K562 (cell line): Measurements from ENCODE around the gene FRMPD2. TPM values are rescaled to one million over a fixed set of nuclear protein-coding genes. Genes with fewer than 3 reads are reported as not detected.

Experiments used
- ATAC-seq: fragments of 200-7000 bp; cut with Tn5 transposase; 3 replicates; pipeline ENCODE4 v1.9.1; 2020; ENCODE audit warnings: moderate library complexity
- BruUV-seq: library from RNA; stranded (reverse); fragments of 400-500 nt; replicated peaks from 2 replicates; lab custom pipeline; 2021; lab: Mats Ljungman, UMichigan
- CTCF ChIA-PET: fragments of 300-600 bp; formaldehyde crosslinking; extraction: SDS; loops from one replicate; lab custom pipeline; 2021; ENCODE audit warnings: low intra/inter-chr PET ratio; lab: Yijun Ruan, JAX
- POLR2A ChIA-PET: fragments of 300-600, 350-650 bp; sonication (Branson Sonifier 250); formaldehyde crosslinking; extraction: SDS; loops from one replicate; lab custom pipeline; 2021; ENCODE audit warnings: antibody characterized with exemption, inconsistent platforms; lab: Yijun Ruan, JAX
- DNase-seq, 4 experiments: peaks; one replicate each; pipeline versions ENCODE4 v3.0.0 to v3.0.0-alpha.2; 2011 to 2018; ENCODE audit warnings: low spot score in 3 of 4, mixed read lengths in 3 of 4; ENCODE audit errors: extremely low read depth in 1 of 4
- FAIRE-seq: peaks from 2 replicates; lab custom pipeline; 2011; peaks lifted over from hg19 to GRCh38; lab: Jason Lieb, UNC
- H2AFZ ChIP-seq: 2 replicates; pipeline ENCODE4 v1.6.0; 2011; ENCODE audit warnings: low read depth, low read length, control low read depth, inconsistent platforms
- H3K27ac ChIP-seq: fragments of 200-600 bp; 3 replicates; pipeline ENCODE4 v1.8.0; 2011; ENCODE audit warnings: low read depth, mild to moderate bottlenecking, control low read depth, inconsistent platforms, low read length, moderate library complexity, mixed read lengths; ENCODE audit errors: extremely low read depth
- H3K27me3 ChIP-seq, 2 experiments: fragments of 300-600 bp in 1 of 2; 2 replicates in 1 of 2; 3 replicates in 1 of 2; pipeline versions ENCODE4 v1.6.0 to v1.8.0; 2011; ENCODE audit warnings: inconsistent platforms in 2 of 2, low read length in 2 of 2, mild to moderate bottlenecking in 1 of 2, mixed read lengths in 1 of 2, moderate library complexity in 1 of 2; ENCODE audit not compliant: control insufficient read depth in 2 of 2, insufficient read depth in 2 of 2
- H3K36me3 ChIP-seq: fragments of 300-600 bp; 3 replicates; pipeline ENCODE4 v1.8.0; 2011; ENCODE audit warnings: mild to moderate bottlenecking, low read length, inconsistent platforms; ENCODE audit not compliant: control insufficient read depth, insufficient read depth
- H3K4me1 ChIP-seq, 2 experiments: fragments of 200-600 bp in 1 of 2; replicated peaks in 1 of 2; 2 replicates in 1 of 2; 3 replicates in 1 of 2; pipeline versions ENCODE4 v1.5.1 to v1.8.0; 2011; ENCODE audit warnings: inconsistent platforms in 2 of 2, low read length in 2 of 2, mild to moderate bottlenecking in 1 of 2, mixed read lengths in 1 of 2, moderate library complexity in 1 of 2; ENCODE audit not compliant: control insufficient read depth in 2 of 2, insufficient read depth in 2 of 2
- H3K4me2 ChIP-seq: 2 replicates; pipeline ENCODE4 v1.6.1; 2011; ENCODE audit warnings: low read length, control low read depth, inconsistent platforms, mixed read lengths; ENCODE audit not compliant: insufficient read depth
- H3K4me3 ChIP-seq: fragments of 200-600 bp; sonication (generic), shearing (Covaris generic); 2 replicates; pipeline ENCODE4 v1.5.1; 2016; ENCODE audit warnings: control low read depth, inconsistent platforms
- H3K79me2 ChIP-seq: fragments of 200-600 bp; 3 replicates; pipeline ENCODE4 v1.8.0; 2011; ENCODE audit warnings: low read length, inconsistent platforms; ENCODE audit not compliant: control insufficient read depth, insufficient read depth
- H3K9ac ChIP-seq, 2 experiments: 2 replicates each; pipeline versions ENCODE4 v1.6.0 to v1.6.1; 2011; ENCODE audit warnings: low read depth in 2 of 2, low read length in 2 of 2, control low read depth in 1 of 2, inconsistent platforms in 1 of 2, mild to moderate bottlenecking in 1 of 2, mixed read lengths in 1 of 2; ENCODE audit not compliant: insufficient read depth in 1 of 2
- H3K9me1 ChIP-seq: one replicate; pipeline ENCODE4 v1.6.0; 2011; ENCODE audit warnings: inconsistent platforms, mild to moderate bottlenecking, low read length, moderate library complexity; ENCODE audit not compliant: control insufficient read depth, insufficient read depth
- H3K9me3 ChIP-seq: replicated peaks from 2 replicates; pipeline ENCODE4 v1.5.1; 2011; ENCODE audit warnings: low read depth, low read length, inconsistent platforms; ENCODE audit not compliant: control insufficient read depth, insufficient read depth
- H4K20me1 ChIP-seq: replicated peaks from 2 replicates; pipeline ENCODE4 v1.6.1; 2011; ENCODE audit warnings: low read length, inconsistent platforms, mixed read lengths; ENCODE audit not compliant: control insufficient read depth, insufficient read depth
- CAMTA2 ChIP-seq: fragments of 250-450 bp; sonication (Bioruptor Pico); conservative IDR thresholded peaks from 2 replicates; pipeline ENCODE4 v1.5.1; 2022
- CREB1 ChIP-seq, 2 experiments: sonication (generic) in 1 of 2; formaldehyde crosslinking in 1 of 2; IDR thresholded peaks; 2 replicates each; pipeline versions ENCODE4 v1.6.1 to v1.8.0; 2012 to 2022; ENCODE audit warnings: inconsistent platforms in 1 of 2, mild to moderate bottlenecking in 1 of 2, missing genetic modification reagents in 1 of 2, moderate library complexity in 1 of 2
- DPF2 ChIP-seq: fragments of 450-650 bp; IDR thresholded peaks from 2 replicates; pipeline ENCODE4 v1.6.1; 2016
- ESRRB ChIP-seq: fragments of 250-450 bp; sonication (Bioruptor Pico); IDR thresholded peaks from 2 replicates; pipeline ENCODE4 v1.5.0; 2020; ENCODE audit warnings: mild to moderate bottlenecking, moderate library complexity, borderline replicate concordance
- ETV6 ChIP-seq, 3 experiments: fragments of 150-350 bp in 1 of 3; sonication (generic) in 1 of 3; formaldehyde crosslinking in 1 of 3; IDR thresholded peaks; 2 replicates each; pipeline versions ENCODE4 v1.6.1 to v1.8.0; 2014 to 2022; ENCODE audit warnings: borderline replicate concordance in 2 of 3, low read depth in 2 of 3, antibody characterized with exemption in 1 of 3, low read length in 1 of 3, mild to moderate bottlenecking in 1 of 3, missing genetic modification reagents in 1 of 3
- SIN3B ChIP-seq: fragments of 450-650 bp; IDR thresholded peaks from 2 replicates; pipeline ENCODE4 v1.6.1; 2017; ENCODE audit warnings: low read depth, mild to moderate bottlenecking, moderate library complexity
- ZFPM2 ChIP-seq: fragments of 250-450 bp; sonication (Bioruptor Pico); IDR thresholded peaks from 2 replicates; pipeline ENCODE4 v1.5.1; 2022; ENCODE audit warnings: mild to moderate bottlenecking
- ZNF134 ChIP-seq: fragments of 250-450 bp; sonication (Bioruptor Pico); conservative IDR thresholded peaks from 2 replicates; pipeline ENCODE4 v1.4.0; 2020
- ZNF140 ChIP-seq: fragments of 250-450 bp; sonication (Bioruptor Pico); IDR thresholded peaks from 2 replicates; pipeline ENCODE4 v1.8.0; 2021; ENCODE audit warnings: moderate library complexity, mild to moderate bottlenecking, inconsistent platforms
- ZNF408 ChIP-seq: fragments of 250-450 bp; sonication (Bioruptor Pico); IDR thresholded peaks from 2 replicates; pipeline ENCODE4 v1.4.0; 2020; ENCODE audit warnings: low read depth, mild to moderate bottlenecking, moderate library complexity
- WGBS: fragments of 100-300 bp; shearing (Covaris generic); methylation state at CpG from one replicate; pipeline ENCODE4 v1.1.6; 2016; ENCODE audit warnings: low coverage, mixed read lengths; ENCODE audit not compliant: insufficient coverage; ENCODE audit errors: missing lambda C conversion rate; 5-methylcytosine and 5-hydroxymethylcytosine counted together
- in situ Hi-C: fragments of 300-500 bp; cut with MboI; formaldehyde crosslinking; loops from 4 replicates; pipeline ENCODE4 v1.15.0; 2018; ENCODE audit warnings: inconsistent platforms, mixed read lengths
- intact Hi-C: fragments of 100-400 bp; cut with micrococcal nuclease; formaldehyde crosslinking; loops from 2 replicates; pipeline ENCODE4 v1.14.2; 2022
- polyA plus RNA-seq, 8 experiments: library from polyadenylated mRNA; depleted of rRNA in 4 of 8; stranded (reverse) in 5 of 8; unstranded in 3 of 8; fragments of >200 nt; fragmentation: Nextera tagmentation in 2 of 8; fragmentation: Illumina TruSeq in 1 of 8; extraction: Ambion mirVana in 2 of 8; extraction: Trizol in 1 of 8; gene quantifications; 2 replicates each; pipeline versions ENCODE4 v1.2.1 to v1.2.3, GENCODE V29; 2011 to 2014; ENCODE audit warnings: inconsistent platforms in 1 of 8, missing spikeins in 1 of 8
- total RNA-seq, 7 experiments: library from RNA; depleted of rRNA in 6 of 7; stranded (reverse); fragments of >200 nt in 6 of 7; fragmentation: Illumina TruSeq in 2 of 7; extraction: Trizol in 2 of 7; gene quantifications; 2 replicates each; pipeline versions ENCODE4 v1.2.1 to v1.2.3, GENCODE V29; 2011 to 2021; ENCODE audit warnings: low replicate concordance in 1 of 7
- TF ChIP-seq, protein P1 (sequence below): sonication (generic); formaldehyde crosslinking; IDR thresholded peaks from 2 replicates; pipeline ENCODE4 v1.8.0; 2022; ENCODE audit warnings: missing genetic modification reagents, mild to moderate bottlenecking, borderline replicate concordance
- TF ChIP-seq, protein P2 (sequence below), 3 experiments: fragments of 200-800 bp in 1 of 3; fragments of 250-450 bp in 1 of 3; fragments of 450-650 bp in 1 of 3; sonication (Bioruptor Pico) in 1 of 3; sonication (Bioruptor generic) in 1 of 3; formaldehyde crosslinking in 1 of 3; IDR thresholded peaks; 2 replicates each; pipeline versions ENCODE4 v1.6.1 to v1.8.0; 2016 to 2022; ENCODE audit warnings: mild to moderate bottlenecking in 2 of 3, missing genetic modification characterization in 2 of 3, missing compliant biosample characterization in 1 of 3, moderate library complexity in 1 of 3

FRMPD2 gene
- total and polyA plus RNA-seq, 9 of the 15 experiments (the other 6 are each of a cell fraction or from before 2014, with no cell fraction given), result 0.12 to 0.95 (median 0.33) TPM

- FAIRE-seq, result no peak
These were observed 8.0 kb downstream of the FRMPD2 start for GRCh38 chr10:48266528-48266927.

More at GRCh38 chr10:48266528-48266927, 8.0 kb downstream of the FRMPD2 start:
- TF ChIP-seq ZFPM2 (CRISPR knock-in tag), result no peak
- no peak for TF ChIP-seq DPF2
- no peak for TF ChIP-seq SIN3B
- TF ChIP-seq ZNF134, result no peak
- TF ChIP-seq ZNF140, result no peak
- TF ChIP-seq, protein P1, sequence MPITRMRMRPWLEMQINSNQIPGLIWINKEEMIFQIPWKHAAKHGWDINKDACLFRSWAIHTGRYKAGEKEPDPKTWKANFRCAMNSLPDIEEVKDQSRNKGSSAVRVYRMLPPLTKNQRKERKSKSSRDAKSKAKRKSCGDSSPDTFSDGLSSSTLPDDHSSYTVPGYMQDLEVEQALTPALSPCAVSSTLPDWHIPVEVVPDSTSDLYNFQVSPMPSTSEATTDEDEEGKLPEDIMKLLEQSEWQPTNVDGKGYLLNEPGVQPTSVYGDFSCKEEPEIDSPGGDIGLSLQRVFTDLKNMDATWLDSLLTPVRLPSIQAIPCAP (CRISPR knock-in tag), result no peak
- TF ChIP-seq ZNF408 (CRISPR knock-in tag), result no peak
- no peak for TF ChIP-seq ESRRB (CRISPR knock-in tag)
- TF ChIP-seq CREB1 (IDR thresholded peaks at IDR 0.05), result no peak
- no peak for TF ChIP-seq CREB1 (CRISPR knock-in tag; IDR thresholded peaks at IDR 0.05)
- no peak for TF ChIP-seq CAMTA2
- TF ChIP-seq, protein P2, sequence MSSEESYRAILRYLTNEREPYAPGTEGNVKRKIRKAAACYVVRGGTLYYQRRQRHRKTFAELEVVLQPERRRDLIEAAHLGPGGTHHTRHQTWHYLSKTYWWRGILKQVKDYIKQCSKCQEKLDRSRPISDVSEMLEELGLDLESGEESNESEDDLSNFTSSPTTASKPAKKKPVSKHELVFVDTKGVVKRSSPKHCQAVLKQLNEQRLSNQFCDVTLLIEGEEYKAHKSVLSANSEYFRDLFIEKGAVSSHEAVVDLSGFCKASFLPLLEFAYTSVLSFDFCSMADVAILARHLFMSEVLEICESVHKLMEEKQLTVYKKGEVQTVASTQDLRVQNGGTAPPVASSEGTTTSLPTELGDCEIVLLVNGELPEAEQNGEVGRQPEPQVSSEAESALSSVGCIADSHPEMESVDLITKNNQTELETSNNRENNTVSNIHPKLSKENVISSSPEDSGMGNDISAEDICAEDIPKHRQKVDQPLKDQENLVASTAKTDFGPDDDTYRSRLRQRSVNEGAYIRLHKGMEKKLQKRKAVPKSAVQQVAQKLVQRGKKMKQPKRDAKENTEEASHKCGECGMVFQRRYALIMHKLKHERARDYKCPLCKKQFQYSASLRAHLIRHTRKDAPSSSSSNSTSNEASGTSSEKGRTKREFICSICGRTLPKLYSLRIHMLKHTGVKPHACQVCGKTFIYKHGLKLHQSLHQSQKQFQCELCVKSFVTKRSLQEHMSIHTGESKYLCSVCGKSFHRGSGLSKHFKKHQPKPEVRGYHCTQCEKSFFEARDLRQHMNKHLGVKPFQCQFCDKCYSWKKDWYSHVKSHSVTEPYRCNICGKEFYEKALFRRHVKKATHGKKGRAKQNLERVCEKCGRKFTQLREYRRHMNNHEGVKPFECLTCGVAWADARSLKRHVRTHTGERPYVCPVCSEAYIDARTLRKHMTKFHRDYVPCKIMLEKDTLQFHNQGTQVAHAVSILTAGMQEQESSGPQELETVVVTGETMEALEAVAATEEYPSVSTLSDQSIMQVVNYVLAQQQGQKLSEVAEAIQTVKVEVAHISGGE (CRISPR knock-in tag; IDR thresholded peaks at IDR 0.05), result no peak
- TF ChIP-seq ETV6 (IDR thresholded peaks at IDR 0.05; ENCODE audit: borderline replicate concordance in 1 of 2, low read depth in 2 of 2, low read length in 1 of 2), result no peak
- TF ChIP-seq ETV6 (CRISPR knock-in tag; IDR thresholded peaks at IDR 0.05; ENCODE audit: borderline replicate concordance), result no peak
- TF ChIP-seq, all 486 proteins: peak for 0
- Histone ChIP-seq H3K9me1 (no peaks in the 10 kb centered on the region), H3K9me3 (no peaks in the 10 kb centered on the region), H3K4me3 (no peak overlapping the region), H4K20me1 (no peaks in the 10 kb centered on the region), H3K27ac (no peak overlapping the region), H2AFZ (no peak overlapping the region), H3K36me3 (no peaks in the 10 kb centered on the region), H3K27me3 (peaks cover 2 to 19% of the 10 kb centered on the region in 2 experiments; a peak in 3 of 5 replicates), H3K79me2 (no peaks in the 10 kb centered on the region), H3K4me2 (no peak overlapping the region), H3K4me1 (no peaks in the 10 kb centered on the region), H3K9ac (no peak overlapping the region)
- POLR2A ChIA-PET, result interaction anchor here (1.6 kb wide), 1 partner anchor 10 kb away, joined by 5 read pairs; no protein-coding TSS in a partner anchor
- DNase-seq (no peak), ATAC-seq (peak; percentile 38)
- in situ Hi-C loops, result no loop called here
- WGBS, result 0% methylated on average over 4 of the region's 4 CpGs
- CTCF ChIA-PET, result no interaction called here
- intact Hi-C loops, result no loop called here
- BruUV-seq, result no TSS peak
